PC-9 (cell line): ENCODE measurements around the gene MNT.

Experiments
- EZH2 ChIP-seq: fragments of 200-600 bp; sonication (generic); IDR thresholded peaks from 2 replicates; pipeline ENCODE4 v1.8.0; 2017; ENCODE audit warnings: antibody characterized with exemption, low read depth
- TF ChIP-seq, protein P1 (sequence below): fragments of 200-600 bp; sonication (generic); conservative IDR thresholded peaks from 2 replicates; pipeline ENCODE4 v1.6.1; 2017; ENCODE audit warnings: mixed run types, antibody characterized with exemption, mild to moderate bottlenecking, moderate library complexity

GRCh38 chr17:2363318-2363717 is 37.5 kb downstream of the MNT start:
- TF ChIP-seq, protein P1, sequence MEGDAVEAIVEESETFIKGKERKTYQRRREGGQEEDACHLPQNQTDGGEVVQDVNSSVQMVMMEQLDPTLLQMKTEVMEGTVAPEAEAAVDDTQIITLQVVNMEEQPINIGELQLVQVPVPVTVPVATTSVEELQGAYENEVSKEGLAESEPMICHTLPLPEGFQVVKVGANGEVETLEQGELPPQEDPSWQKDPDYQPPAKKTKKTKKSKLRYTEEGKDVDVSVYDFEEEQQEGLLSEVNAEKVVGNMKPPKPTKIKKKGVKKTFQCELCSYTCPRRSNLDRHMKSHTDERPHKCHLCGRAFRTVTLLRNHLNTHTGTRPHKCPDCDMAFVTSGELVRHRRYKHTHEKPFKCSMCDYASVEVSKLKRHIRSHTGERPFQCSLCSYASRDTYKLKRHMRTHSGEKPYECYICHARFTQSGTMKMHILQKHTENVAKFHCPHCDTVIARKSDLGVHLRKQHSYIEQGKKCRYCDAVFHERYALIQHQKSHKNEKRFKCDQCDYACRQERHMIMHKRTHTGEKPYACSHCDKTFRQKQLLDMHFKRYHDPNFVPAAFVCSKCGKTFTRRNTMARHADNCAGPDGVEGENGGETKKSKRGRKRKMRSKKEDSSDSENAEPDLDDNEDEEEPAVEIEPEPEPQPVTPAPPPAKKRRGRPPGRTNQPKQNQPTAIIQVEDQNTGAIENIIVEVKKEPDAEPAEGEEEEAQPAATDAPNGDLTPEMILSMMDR: no peak
- no peak for TF ChIP-seq EZH2
